HG02852 (cell line): ENCODE results near the gene PIEZO2.

Experiments
- ATAC-seq: cut with Tn5 transposase; IDR thresholded peaks from one replicate; pipeline ENCODE4 v1.9.1; 2021; ENCODE audit warnings: mild to moderate bottlenecking, moderate library complexity; ENCODE audit not compliant: unreplicated experiment

Gene PIEZO2

DNA sequence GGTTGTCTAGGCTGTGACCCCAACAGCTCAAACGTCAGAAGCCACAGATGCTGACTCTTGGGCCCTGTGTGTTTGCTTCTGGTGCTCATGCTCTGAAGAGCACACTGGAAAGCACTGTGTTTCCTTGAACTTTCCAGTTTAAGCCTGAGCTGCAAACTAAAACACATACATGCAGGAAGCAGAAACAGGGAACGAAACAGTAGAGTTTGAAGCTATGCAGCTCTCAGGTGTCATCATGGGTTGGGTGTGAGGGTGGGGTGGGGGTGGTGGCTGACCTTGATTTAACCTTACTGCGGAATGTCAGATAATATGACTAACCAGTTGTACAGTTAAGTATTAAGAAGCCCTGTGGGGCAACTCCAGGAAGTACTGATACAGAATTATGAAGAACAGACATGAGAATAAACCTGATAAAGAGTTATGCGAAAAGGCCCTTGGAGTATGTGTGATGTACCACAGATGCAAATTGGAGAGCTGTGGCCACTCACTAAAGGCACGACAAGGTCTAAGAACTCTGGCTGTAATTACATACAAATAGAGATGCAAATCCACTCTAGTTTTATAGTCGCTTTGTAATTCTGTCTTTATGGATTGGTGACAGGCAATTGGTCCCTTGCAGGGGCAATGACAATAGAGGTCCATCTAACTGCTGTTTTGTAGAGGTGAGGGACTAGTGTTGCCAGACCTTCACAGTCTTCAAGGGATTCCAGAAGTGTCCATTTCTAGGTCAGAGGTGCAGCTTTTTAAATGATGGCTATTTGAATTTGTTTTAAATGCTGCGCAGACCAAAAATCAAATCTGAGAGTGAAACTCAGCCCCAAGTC is 350.4 kb downstream of the PIEZO2 start:
- no peak for ATAC-seq

DNA sequence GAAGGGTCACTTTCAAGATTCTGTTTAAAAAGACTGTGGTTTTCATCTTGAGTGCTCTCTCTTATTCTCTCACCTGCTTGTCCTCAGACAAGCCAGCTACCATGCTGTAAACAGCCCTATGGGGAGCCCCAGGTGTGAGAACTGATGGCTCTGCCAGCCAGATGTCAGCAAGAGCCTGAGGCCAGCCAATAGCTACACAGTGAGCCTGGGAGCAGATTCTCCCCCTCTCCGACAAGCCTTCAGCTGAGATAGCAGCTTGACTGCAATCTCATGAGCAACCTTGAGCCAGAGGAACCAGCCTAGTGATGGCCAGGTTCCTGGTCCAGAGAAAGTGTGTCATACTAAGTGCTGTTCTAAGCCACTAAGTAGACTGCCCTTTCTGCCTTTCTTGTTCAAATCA is 351.5 kb downstream of the PIEZO2 start:
- ATAC-seq: no peak

DNA sequence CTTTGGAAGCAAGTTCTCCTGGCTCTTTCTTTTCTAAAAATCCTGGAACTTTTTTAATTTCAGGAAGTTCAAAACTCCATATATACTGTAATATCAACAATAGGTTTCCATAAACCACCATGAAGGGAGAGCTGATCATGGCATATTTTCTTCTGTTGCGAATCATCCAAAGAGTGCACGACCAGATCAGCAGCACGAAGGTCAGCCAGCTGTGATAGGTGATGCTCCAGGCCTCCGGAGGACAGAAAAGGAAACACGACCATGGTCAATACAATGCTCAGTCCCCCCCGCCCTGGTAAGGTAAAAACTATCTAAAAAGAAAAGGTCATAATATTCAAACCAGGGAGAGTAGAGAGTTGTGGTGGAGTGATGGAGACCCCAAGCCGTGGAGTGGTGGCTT is 354.6 kb downstream of the PIEZO2 start:
- ATAC-seq: no peak

DNA sequence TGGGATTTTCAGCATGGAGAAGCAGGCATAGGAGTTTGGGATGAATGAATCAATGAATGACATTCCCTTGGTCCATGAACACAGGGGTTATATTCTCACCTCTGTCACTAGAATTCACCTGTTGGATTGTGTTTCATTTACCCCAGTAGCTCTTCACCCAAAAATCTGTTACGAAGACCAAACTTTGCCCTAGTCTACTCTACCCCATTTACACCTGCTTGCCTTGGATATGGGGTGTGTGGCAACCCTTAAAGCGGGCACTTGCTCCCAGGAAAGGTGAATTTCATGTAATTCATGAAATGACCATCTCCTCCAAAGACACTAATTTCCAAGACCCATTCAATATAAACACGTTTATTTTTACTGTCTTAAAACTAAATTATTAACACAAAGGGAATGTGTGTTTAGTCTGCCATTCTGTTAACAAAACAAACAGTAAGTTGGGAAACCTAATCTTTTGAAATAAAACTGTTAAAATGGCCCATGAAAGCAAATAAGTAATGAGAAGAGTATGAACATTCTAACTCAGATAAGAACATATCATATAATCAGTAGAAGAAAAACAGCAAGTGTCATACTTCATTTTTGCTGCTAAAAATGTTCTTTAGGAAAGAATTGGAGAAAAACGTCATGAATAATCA is 355.5 kb downstream of the PIEZO2 start:
- ATAC-seq: no peak

DNA sequence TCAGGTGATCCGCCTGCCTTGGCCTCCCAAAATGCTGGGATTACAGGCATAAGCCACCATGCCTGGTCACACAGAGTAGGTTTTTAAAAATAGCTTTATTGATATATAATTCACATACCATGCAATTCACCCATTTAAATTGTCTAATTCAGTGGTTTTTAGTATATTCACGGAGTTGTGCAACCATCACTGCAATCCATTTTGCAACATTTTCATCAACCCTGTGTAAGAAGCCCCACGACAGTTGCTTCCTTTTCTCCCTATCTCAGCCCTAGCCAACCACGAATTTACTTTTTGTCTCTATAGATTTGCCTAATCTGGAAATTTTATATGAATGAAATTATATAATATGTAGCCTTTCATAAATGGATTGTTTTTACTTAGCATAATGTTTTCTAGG is 357.2 kb downstream of the PIEZO2 start:
- ATAC-seq: no peak

DNA sequence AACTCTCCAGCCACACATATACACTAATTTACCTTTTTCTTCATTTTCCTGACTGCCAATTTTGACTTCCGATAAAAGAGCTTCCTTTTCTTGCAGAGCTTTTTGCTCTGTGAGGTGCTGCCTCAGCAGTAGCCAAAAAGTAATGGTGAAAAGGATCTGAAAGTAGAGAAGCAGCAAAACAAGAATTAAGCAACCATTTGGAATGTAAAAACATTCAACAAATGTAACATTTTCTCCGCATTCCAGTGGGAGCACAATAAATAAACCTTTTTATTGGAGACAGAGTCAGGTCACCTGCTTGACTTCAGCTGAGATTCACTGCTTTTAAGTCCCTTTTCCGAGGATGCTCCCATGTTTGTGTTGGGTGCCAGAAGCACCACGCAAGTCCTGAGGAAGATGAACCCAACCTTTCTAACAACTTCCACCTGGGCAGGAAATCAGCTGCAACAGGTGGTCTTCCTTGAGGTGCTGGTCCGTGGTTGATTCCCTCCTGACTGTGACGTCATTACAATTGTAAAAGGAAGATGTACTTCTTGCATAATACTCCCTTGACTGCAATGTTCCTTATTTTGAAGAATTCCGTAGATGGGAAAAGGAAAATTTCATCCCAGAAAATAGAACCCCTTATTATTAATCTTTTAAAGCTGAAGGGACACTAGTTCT is 358.1 kb downstream of the PIEZO2 start:
- ATAC-seq: no peak

DNA sequence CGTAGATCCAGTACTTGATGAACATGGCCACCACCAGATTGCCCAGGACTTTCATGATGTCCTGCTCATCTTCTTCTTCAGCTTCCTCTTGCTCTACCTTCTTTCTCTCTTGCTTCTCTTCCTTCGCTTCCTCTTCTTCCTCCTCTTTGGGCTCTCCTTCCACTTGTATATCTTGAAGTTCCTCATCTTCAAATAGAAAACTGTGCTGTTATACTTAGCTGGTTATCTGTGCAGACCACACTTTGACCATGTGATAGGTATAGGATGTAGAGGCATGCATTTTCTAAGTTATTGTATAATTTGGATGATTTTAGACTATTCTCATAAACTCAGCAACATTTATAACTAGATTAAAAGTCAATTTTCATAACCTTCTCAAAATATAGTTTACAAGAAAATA is 360.2 kb downstream of the PIEZO2 start:
- no peak for ATAC-seq

DNA sequence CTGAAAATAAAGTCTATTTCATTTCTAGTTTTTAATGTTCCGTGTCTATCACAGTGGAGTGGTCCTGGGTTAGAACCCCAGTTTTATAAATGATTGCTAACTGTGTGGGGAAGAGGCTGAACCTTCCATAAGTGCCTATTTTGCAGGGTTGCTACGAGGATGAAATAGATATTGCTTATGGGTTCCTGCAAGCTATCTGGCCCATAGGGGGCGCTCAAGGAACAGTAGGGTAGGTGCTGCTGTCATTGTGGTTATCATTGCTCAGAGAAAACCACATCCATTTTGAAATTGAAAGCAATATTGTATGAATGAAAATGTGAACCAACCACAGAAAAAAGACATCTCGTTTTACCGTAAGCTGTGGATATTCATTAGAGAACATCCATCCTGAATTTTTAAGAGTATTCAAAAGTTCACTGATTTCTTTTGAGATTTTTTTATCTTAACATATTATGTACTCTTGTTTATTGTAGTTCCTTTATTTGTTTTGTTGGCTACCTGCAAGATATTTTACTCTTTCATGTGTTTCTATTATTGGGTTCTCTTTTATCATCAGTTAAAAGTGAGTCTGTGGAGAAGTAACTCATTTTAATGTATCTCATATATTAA is 362.0 kb downstream of the PIEZO2 start:
- peak; percentile 95 for ATAC-seq

DNA sequence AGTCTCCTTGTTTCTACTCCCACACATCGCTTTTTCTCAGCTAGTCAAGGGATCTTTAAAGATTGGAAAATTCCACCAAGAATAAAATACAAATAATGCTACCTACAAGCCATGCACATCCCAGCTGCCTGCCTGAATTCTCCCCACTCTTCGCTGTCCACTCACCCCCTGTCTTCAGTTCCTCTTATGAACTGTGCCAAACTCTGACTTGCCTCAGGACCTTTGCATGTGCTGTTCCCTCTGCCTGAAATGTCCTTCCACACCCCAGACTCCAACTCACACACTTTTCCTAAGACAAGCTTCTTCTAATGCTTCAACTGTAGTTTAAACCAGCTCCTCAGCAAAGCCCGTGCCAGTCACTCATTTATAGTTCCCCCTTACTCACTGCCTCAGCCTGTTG is 363.6 kb downstream of the PIEZO2 start:
- ATAC-seq: no peak

DNA sequence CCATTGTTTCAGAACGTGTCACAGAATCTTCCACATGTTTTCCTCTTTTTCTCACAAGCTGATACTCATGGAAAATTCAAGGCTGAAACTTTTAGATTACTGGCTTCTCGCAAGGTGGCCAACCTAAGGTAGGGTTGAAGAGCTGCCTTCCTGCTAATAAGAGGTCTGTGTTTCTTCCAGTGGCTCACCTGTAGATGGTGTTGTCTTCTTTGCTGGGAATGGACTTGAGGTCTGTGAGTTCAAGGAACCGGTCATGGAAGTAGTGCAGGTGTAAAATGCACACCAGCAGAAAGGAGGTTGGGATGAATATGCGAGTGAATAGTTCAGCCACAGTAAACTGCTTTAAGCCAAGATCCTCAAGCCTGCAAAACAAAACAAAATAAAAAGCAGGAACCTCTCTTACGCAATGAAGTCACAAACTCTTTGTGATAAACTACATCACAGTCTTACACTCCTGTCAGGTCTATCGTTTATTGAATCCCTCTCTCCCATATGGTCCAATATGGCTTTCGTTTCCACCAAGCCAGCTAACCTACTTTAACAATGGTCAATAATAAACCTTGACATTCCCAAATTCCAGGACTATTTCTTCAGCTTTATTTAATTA is 364.7 kb downstream of the PIEZO2 start:
- no peak for ATAC-seq

DNA sequence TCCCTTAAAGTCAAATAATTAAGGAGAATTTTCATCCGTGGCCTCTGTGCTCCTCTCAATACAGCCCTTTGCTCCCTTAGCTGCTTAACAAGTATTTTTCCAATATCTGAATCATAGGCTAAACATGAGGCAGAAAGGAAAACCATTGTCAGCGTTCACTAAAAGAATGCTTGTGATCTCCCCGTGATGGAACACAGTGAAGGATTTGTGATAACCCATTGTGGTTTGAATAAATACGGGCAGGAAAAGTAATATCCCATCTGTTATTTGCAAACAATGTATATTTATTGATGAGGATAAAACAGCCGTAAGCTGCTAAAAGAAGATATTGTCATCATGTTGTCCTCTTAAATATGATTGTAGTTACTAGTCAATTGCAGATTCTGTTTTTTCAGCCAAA is 365.4 kb downstream of the PIEZO2 start:
- ATAC-seq: no peak

DNA sequence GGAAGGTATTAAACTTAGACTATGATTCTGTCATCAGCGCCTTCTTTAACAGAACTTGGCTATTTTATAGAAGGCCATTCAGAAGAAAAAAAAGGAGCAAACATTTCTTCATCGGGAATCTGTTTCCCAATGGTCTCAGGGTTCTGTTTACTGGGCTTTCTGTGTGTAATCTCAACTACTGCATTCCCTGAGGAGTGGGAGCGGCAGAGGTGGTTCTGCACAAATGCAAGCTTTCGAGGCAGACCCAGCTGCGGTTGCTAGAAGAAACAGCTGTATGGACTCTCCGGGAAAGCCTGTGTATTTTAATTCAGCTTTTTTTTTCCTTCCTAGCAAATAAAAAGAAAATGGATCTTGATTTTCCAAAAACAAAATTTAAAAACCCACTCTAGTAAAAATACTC is 372.9 kb downstream of the PIEZO2 start:
- no peak for ATAC-seq

DNA sequence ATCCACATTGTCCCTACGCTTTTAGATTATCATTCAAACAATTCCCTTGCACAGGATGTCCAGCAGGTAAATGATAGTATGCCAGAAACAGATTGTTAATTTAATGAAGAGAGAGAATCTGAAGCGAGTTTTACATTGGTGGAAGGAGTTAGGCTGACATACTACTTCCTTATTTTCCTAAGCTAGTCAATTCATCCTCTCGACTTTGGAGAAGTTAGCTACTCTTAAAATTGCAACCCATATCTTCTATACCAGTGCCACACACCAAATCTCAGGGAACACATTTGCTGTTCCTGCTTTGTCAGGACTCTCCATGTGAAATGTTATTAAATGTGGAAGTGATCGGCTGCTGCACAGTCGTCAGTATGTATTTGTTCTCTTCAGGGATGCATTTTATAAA is 374.3 kb downstream of the PIEZO2 start:
- no peak for ATAC-seq

DNA sequence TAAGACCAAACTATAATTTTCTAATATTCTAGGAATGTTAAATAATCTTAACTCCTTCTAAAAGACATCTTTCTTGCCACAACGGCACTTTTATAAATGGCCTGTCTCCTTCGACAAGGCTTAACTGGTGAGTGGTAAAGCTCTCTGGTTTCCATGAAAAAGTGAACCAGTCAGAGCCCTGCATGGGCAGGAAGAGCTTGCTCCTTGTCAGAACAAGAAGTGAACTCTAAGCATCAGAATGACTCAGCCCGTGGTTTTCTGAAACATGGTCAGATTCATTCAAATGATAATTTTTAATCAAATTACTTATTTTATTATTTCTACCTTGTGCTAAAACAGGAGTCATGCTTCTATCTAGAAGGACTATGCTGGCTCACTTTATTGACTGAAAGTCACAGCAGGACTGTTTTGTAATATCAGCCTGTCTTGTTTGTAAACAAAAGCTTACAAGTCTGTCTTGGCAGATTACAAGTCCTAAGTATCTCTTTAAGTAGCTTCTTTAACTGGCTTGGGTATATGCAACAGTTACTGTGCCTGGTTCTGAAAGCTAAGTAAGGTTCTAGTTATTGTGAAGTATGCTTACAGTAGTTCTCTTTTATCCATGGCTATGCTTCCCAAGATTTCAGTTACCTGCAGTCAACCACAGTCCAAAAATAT is 378.2 kb downstream of the PIEZO2 start:
- peak; percentile 54 for ATAC-seq

DNA sequence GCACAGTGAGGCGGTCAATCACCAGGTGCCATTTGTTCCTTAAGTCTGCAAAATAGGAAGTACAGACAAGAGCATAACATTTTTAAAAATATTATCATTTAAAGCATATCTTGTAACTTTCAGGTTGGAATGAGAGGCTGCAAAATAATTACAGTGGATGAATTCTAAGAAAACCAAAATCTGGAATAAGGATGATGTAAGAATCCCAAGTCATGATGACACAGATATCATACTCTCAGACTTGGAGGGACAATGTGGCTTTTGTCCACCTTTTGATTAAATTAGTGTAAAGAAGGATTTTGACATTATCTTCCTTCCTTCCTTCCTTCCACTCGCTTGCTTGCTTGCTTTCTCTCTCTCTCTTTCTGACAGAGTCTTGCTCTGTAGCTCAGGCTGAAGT is 379.1 kb downstream of the PIEZO2 start:
- no peak for ATAC-seq

DNA sequence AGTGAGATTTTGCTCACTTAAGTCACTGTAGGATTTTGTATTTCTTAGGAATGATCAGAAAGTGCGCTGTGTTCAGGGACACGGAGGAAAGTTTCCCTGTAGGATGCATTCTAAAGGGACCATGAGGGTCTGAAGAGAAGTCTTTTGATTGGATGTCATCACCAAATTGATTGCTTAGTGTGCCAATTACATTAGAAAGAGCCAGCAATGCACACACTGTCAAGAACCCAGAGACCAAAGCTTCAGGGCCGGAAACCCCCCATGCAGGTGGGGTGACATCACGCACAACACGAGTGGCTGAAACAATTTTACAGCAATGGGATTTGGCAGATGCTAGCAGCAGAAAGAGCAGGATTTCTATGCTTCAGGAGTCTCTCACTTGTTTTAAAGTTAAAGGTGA is 381.1 kb downstream of the PIEZO2 start:
- no peak for ATAC-seq

DNA sequence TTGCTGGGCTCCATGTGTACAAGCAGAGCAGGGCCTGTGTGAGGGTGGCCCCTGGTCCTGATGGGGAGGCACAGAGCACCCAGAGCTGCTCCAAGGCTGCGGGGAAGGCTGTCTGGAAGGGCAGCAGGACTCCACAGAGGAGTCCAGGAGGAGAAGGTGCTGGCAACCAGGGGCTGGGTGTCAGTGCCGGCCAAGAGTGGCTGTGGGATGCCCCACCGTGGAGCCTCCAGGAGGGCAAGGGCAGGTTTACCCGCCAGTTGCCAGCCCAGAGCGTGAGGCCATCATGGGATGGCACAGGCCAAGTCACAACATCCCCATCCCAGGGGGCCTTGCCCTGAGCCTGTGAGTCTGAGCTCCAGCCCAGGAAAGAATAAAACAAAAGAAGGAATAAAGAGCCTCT is 381.7 kb downstream of the PIEZO2 start:
- no peak for ATAC-seq

DNA sequence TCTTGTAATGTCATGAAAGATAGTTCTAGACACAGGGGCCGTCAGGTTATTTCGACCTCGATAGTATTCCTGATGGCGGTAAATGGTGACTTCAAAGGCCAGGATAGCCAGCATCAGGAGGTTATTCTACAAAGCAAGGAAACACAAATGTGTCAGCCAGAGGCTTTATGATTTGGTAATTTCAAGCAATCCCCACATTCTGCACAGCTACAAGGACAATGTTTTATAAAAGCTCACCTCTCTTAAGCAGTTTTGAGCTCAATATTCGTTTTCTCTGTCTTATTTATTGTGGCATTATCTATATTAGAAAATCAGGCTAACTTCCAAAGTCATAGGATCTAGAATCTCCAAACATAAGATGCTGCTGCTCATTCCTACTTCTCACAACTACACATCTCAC is 388.4 kb downstream of the PIEZO2 start:
- ATAC-seq: no peak

DNA sequence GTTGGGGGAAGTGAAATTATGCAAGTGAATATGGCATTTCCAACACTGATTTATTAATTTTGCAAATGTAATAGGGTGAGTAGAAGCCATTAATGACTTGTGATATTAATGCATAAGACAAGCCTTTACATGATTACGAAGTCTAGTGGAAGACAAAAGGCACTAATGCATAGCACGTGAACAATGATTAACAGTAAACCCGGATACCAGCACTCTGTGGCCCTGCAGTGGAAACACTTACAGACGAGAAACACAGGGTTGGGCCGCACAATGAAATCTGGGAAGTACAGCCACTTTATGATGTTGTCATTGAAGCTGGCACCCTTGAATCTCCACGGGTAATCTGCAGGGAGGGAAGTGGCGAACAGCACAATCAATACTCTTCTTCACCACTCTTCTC is 390.1 kb downstream of the PIEZO2 start:
- no peak for ATAC-seq

DNA sequence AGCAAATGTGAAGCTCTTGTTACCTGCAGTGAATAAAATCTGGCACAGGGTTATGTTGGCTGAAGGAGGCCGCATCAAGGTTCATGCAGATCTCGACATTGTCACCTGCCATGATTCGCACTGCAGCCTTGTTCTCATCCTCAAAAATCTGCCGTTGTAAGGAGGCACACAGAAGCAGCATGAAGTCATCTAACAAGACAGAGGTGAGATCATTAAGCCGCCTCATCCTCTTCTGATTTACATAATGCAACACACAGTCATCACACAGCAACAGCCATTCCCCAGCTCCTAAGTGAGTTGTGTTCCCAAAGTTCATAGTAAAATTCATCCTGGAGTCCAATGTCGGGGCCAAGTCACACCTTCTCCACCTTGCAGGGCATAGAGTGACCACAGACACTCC is 391.4 kb downstream of the PIEZO2 start:
- ATAC-seq: no peak

DNA sequence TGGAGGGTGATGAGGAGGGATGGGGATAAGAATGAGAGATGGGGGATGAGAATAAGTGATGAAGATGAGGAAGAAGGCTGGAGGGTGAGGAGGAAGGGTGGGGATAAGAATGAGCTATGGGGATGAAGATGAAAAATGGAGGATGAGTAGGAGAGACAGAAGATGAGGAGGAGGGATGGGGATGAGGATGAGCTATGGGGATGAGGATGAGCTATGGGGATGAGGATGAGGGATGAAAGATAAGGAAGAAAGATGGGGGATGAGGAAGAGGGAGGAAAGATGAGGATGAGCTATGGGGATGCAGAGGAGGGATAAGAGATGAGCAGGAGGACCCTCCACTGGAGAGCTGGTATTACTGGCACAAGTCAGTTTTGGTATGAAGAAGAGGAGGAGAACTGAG is 392.0 kb downstream of the PIEZO2 start:
- no peak for ATAC-seq
